CD14-positive monocyte (primary cell): Measurements from ENCODE around the gene EBNA1BP2. TPM values are rescaled to one million over a fixed set of nuclear protein-coding genes. Genes with fewer than 3 reads are reported as not detected.

Source experiments
- DNase-seq, 3 donors: peaks; one replicate each; pipeline ENCODE4 v3.0.0-alpha.2; 2011 to 2022
- H2AFZ ChIP-seq: 2 replicates; pipeline ENCODE4 v1.6.0; 2012; ENCODE audit warnings: mild to moderate bottlenecking, low read depth, low read length, inconsistent platforms; ENCODE audit not compliant: insufficient read depth, poor library complexity, severe bottlenecking
- H3K27ac ChIP-seq, 2 donors: 1 replicate in 1 of 2; 2 replicates in 1 of 2; pipeline ENCODE4 v1.5.1; 2012 to 2013; ENCODE audit warnings: low read length in 2 of 2, control low read depth in 1 of 2, inconsistent platforms in 1 of 2, low read depth in 1 of 2, mild to moderate bottlenecking in 1 of 2
- H3K27me3 ChIP-seq, 2 donors: one replicate each; pipeline versions ENCODE4 v1.6.0 to v1.6.1; 2011 to 2013; ENCODE audit warnings: low read length in 2 of 2; ENCODE audit not compliant: control insufficient read depth in 2 of 2, insufficient read depth in 2 of 2
- H3K36me3 ChIP-seq, 2 donors: replicated peaks in 1 of 2; 1 replicate in 1 of 2; 2 replicates in 1 of 2; pipeline versions ENCODE4 v1.5.1 to v1.6.1; 2012 to 2013; ENCODE audit warnings: low read length in 2 of 2, control low read depth in 1 of 2, inconsistent platforms in 1 of 2, mild to moderate bottlenecking in 1 of 2; ENCODE audit not compliant: insufficient read depth in 2 of 2, control insufficient read depth in 1 of 2
- H3K4me1 ChIP-seq, 2 donors: 1 replicate in 1 of 2; 2 replicates in 1 of 2; pipeline versions ENCODE4 v1.5.1 to v1.6.1; 2012 to 2013; ENCODE audit warnings: low read length in 2 of 2, control low read depth in 1 of 2, inconsistent platforms in 1 of 2, mild to moderate bottlenecking in 1 of 2, moderate library complexity in 1 of 2; ENCODE audit not compliant: insufficient read depth in 2 of 2, control insufficient read depth in 1 of 2
- H3K4me2 ChIP-seq: replicated peaks from 2 replicates; pipeline ENCODE3; 2012; ENCODE audit warnings: low read length, moderate library complexity, mild to moderate bottlenecking; ENCODE audit not compliant: poor library complexity, severe bottlenecking; ENCODE audit errors: extremely low read depth
- H3K4me3 ChIP-seq, 3 experiments: fragments of 200-600 bp in 1 of 3; sonication (generic) in 1 of 3; replicated peaks in 1 of 3; 1 replicate in 2 of 3; 2 replicates in 1 of 3; pipeline ENCODE4 v1.5.1; 2011 to 2013; ENCODE audit warnings: low read length in 3 of 3, mild to moderate bottlenecking in 3 of 3, control low read depth in 2 of 3, low read depth in 2 of 3, inconsistent platforms in 1 of 3, moderate library complexity in 1 of 3
- H3K79me2 ChIP-seq: 2 replicates; pipeline ENCODE4 v1.6.0; 2012; ENCODE audit warnings: mild to moderate bottlenecking, control low read depth, inconsistent platforms, low read length, moderate library complexity; ENCODE audit not compliant: insufficient read depth
- H3K9ac ChIP-seq: 2 replicates; pipeline ENCODE4 v1.6.0; 2017; ENCODE audit warnings: low read length, mild to moderate bottlenecking; ENCODE audit not compliant: insufficient read depth, poor library complexity, severe bottlenecking
- H3K9me3 ChIP-seq, 2 donors: replicated peaks in 1 of 2; 1 replicate in 1 of 2; 2 replicates in 1 of 2; pipeline versions ENCODE4 v1.5.1 to v1.6.1; 2012 to 2013; ENCODE audit warnings: low read length in 2 of 2, control low read depth in 1 of 2; ENCODE audit not compliant: control insufficient read depth in 1 of 2, insufficient read depth in 1 of 2
- H4K20me1 ChIP-seq: 2 replicates; pipeline ENCODE4 v1.6.0; 2012; ENCODE audit warnings: mild to moderate bottlenecking, low read length, control low read depth, moderate library complexity; ENCODE audit not compliant: insufficient read depth
- H3K27ac Mint-ChIP-seq, 7 donors: one replicate each; pipeline ENCODE4 v1.8.0; 2020; ENCODE audit warnings: mild to moderate bottlenecking in 7 of 7, mixed read lengths in 7 of 7, moderate library complexity in 6 of 7, inconsistent platforms in 2 of 7
- H3K27me3 Mint-ChIP-seq, 3 donors: one replicate each; pipeline ENCODE4 v1.8.0; 2021 to 2022; ENCODE audit warnings: low read depth in 3 of 3, mild to moderate bottlenecking in 3 of 3, mixed read lengths in 3 of 3, moderate library complexity in 3 of 3, inconsistent platforms in 1 of 3
- H3K36me3 Mint-ChIP-seq, 2 donors: one replicate each; pipeline ENCODE4 v1.8.0; 2020; ENCODE audit warnings: mixed read lengths in 2 of 2, inconsistent platforms in 1 of 2, mild to moderate bottlenecking in 1 of 2
- H3K4me1 Mint-ChIP-seq: one replicate; pipeline ENCODE4 v1.8.0; 2020; ENCODE audit warnings: mild to moderate bottlenecking, mixed read lengths
- H3K4me3 Mint-ChIP-seq, 2 donors: one replicate each; pipeline ENCODE4 v1.8.0; 2020; ENCODE audit warnings: mild to moderate bottlenecking in 2 of 2, mixed read lengths in 2 of 2, moderate library complexity in 1 of 2
- H3K9me3 Mint-ChIP-seq, 7 donors: one replicate each; pipeline ENCODE4 v1.8.0; 2020 to 2022; ENCODE audit warnings: mixed read lengths in 7 of 7, mild to moderate bottlenecking in 6 of 7, moderate library complexity in 6 of 7, inconsistent platforms in 2 of 7
- WGBS: methylation state at CpG from one replicate; pipeline ENCODE4 v1.1.5; 2013; ENCODE audit warnings: missing lambda C conversion rate; ENCODE audit not compliant: insufficient coverage; 5-methylcytosine and 5-hydroxymethylcytosine counted together
- intact Hi-C, 2 donors: fragments of 100-400 bp; cut with micrococcal nuclease; formaldehyde crosslinking; loops; one replicate each; pipeline versions ENCODE4 v1.15.0 to v1.15.1; 2023
- polyA plus RNA-seq, 3 donors: library from polyadenylated mRNA; depleted of rRNA in 1 of 3; unstranded in 2 of 3; stranded (reverse) in 1 of 3; fragments of 300-500 nt in 2 of 3; fragments of >200 nt in 1 of 3; fragmentation: Illumina TruSeq in 2 of 3; gene quantifications; 1 replicate in 2 of 3; 2 replicates in 1 of 3; pipeline ENCODE4 v1.2.3, GENCODE V29; 2012 to 2021
- TF ChIP-seq, protein P1 (sequence below): fragments of 200-600 bp; IDR thresholded peaks from one replicate; pipeline ENCODE4 v1.8.0; 2022; ENCODE audit warnings: antibody characterized with exemption, mild to moderate bottlenecking

The EBNA1BP2 gene
- polyA plus RNA-seq, 3 donors, result 10.2 to 37.2 (median 30.9) TPM

DNA sequence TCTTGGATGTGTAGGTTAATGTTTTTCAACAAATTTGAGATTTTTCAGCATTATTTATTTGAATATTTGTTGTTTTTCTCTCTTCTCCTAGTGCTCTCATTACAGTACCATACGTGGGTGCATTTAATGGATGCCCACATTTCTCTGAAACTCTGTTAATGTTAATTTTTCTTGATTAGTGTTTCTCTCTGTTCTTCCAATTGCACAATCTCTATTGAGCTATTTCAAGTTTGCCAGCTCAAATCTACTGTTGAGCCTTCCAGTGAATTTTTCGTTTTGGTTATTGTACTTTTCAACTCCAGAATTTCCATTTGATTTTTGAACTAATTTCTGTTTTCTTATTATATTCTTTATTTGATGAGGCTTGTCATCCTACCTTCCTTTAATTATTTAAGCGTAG, 31.8 kb upstream of the EBNA1BP2 start:
- no peak overlapping the region for H3K27ac ChIP-seq
- Mint-ChIP-seq H3K27me3 (peaks cover 0 to 2% (median 0%) of the 10 kb centered on the region in 3 donors), H3K27ac (no peak overlapping the region), H3K4me1 (peaks cover 13% of the 10 kb centered on the region), H3K36me3 (no peaks in the 10 kb centered on the region), H3K4me3 (no peak overlapping the region), H3K9me3 (peaks cover 0 to 14% (median 2%) of the 10 kb centered on the region in 7 donors)
- H3K4me2 ChIP-seq, result no peak overlapping the region
- no peaks in the 10 kb centered on the region for H3K27me3 ChIP-seq
- H3K36me3 ChIP-seq, result no peaks in the 10 kb centered on the region
- no peak overlapping the region for H3K9ac ChIP-seq
- WGBS, result no CpG with 5 or more reads among the region's 3 CpGs
- no peak for DNase-seq
- TF ChIP-seq, protein P1, sequence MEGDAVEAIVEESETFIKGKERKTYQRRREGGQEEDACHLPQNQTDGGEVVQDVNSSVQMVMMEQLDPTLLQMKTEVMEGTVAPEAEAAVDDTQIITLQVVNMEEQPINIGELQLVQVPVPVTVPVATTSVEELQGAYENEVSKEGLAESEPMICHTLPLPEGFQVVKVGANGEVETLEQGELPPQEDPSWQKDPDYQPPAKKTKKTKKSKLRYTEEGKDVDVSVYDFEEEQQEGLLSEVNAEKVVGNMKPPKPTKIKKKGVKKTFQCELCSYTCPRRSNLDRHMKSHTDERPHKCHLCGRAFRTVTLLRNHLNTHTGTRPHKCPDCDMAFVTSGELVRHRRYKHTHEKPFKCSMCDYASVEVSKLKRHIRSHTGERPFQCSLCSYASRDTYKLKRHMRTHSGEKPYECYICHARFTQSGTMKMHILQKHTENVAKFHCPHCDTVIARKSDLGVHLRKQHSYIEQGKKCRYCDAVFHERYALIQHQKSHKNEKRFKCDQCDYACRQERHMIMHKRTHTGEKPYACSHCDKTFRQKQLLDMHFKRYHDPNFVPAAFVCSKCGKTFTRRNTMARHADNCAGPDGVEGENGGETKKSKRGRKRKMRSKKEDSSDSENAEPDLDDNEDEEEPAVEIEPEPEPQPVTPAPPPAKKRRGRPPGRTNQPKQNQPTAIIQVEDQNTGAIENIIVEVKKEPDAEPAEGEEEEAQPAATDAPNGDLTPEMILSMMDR, result no peak
- no peak overlapping the region for H2AFZ ChIP-seq
- H3K4me3 ChIP-seq, result no peak overlapping the region
- intact Hi-C loops, result no loop called here
- H3K9me3 ChIP-seq, result no peaks in the 10 kb centered on the region
- no peaks in the 10 kb centered on the region for H4K20me1 ChIP-seq
- H3K79me2 ChIP-seq, result no peaks in the 10 kb centered on the region
- peaks cover 9 to 11% of the 10 kb centered on the region in 2 donors for H3K4me1 ChIP-seq

DNA sequence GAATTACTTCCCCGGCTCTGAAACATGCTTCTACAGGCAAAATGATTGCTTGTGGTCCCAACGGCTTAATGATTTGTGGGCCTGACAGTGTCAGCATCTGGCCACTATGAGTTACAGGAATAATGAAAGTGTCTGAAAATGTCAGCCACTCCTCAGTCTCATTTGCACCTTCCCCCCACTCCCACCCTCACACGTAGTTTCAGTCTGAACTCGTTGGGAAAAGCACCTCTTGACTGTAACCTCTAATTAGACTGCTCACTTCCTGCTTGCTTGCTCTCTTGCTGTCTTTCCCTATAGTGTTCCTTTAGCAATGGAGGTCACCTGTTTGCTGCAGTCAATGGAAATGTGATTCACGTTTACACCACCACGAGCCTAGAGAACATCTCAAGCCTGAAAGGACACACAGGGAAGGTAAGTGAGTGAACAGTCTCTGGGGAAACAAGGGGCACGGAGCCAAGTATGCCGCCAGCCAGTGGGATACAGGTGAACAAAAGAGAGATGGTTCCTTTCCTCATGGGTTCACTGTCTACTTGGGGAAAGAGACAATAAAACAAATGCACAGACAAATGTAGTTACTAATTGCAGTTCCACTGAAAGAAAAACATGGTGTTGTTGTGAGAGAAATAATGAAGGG, 27.1 kb upstream of the EBNA1BP2 start:
- no peaks in the 10 kb centered on the region for H4K20me1 ChIP-seq
- H2AFZ ChIP-seq, result no peak overlapping the region
- H3K27ac ChIP-seq, result no peak overlapping the region
- intact Hi-C loops, result no loop called here
- H3K4me1 ChIP-seq, result no peaks in the 10 kb centered on the region
- Mint-ChIP-seq H3K4me3 (no peak overlapping the region), H3K27me3 (no peaks in the 10 kb centered on the region), H3K9me3 (peaks cover 3 to 13% (median 7%) of the 10 kb centered on the region in 7 donors), H3K4me1 (no peaks in the 10 kb centered on the region), H3K36me3 (no peaks in the 10 kb centered on the region), H3K27ac (no peak overlapping the region)
- no peak overlapping the region for H3K9ac ChIP-seq
- no peak overlapping the region for H3K4me2 ChIP-seq
- H3K9me3 ChIP-seq, result peaks cover 0 to 5% of the 10 kb centered on the region in 2 donors
- H3K27me3 ChIP-seq, result no peaks in the 10 kb centered on the region
- DNase-seq, result no peak
- H3K36me3 ChIP-seq, result no peaks in the 10 kb centered on the region
- WGBS, result 88% methylated on average over 4 of the region's 8 CpGs
- H3K4me3 ChIP-seq, result no peak overlapping the region
- no peaks in the 10 kb centered on the region for H3K79me2 ChIP-seq
- TF ChIP-seq, protein P1, result no peak
